Measurements from ENCODE around the gene ALDH3A2. TPM values are rescaled to one million over a fixed set of nuclear protein-coding genes. Genes with fewer than 3 reads are reported as not detected.
A peak's percentile ranks its signal among the peaks of the same experiment; 100 is the strongest.
"Not testable (repeated sequence)": the region's sequence is repeated elsewhere in the genome, so short reads cannot be mapped to it uniquely, and the experiment has no call there.

ALDH3A2 gene
- total and polyA plus RNA-seq, 2 experiments from 2014 or later, result 63.6 to 137 TPM

DNA sequence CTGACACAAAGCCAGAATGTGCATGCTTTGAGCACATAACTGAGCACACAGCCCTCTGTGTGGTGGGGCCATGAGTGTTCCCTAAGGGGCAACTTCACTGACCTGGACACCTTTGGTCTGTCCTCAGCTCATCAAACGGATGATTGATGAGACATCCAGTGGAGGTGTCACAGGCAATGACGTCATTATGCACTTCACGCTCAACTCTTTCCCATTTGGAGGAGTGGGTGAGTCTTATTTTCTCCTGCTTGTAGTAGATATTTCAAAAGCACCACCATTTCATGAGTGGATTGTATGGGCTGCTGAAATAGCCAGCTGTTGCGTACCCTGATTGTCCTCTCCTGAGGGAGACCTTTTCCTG, 16.2 kb downstream of the ALDH3A2 start:
- Histone ChIP-seq H3K4me1 (ENCODE audit: insufficient read depth) (peaks cover 5% of the 10 kb centered on the region), H3K27me3 (no peaks in the 10 kb centered on the region), H3K9me3 (ENCODE audit: low read depth) (no peaks in the 10 kb centered on the region), H3K27ac (no peak overlapping the region), H2AFZ (no peak overlapping the region), H3K9me2 (replicated peaks; ENCODE audit: insufficient read depth) (no peaks in the 10 kb centered on the region), H3K4me3 (no peak overlapping the region), H3K4me2 (no peak overlapping the region), H3K79me2 (peaks cover 8% of the 10 kb centered on the region), H4K20me1 (ENCODE audit: insufficient read depth, poor library complexity, severe bottlenecking) (no peaks in the 10 kb centered on the region), H3K36me3 (replicated peaks; ENCODE audit: insufficient read depth, low read depth) (peaks cover 3% of the 10 kb centered on the region)
- TF ChIP-seq, protein P1, sequence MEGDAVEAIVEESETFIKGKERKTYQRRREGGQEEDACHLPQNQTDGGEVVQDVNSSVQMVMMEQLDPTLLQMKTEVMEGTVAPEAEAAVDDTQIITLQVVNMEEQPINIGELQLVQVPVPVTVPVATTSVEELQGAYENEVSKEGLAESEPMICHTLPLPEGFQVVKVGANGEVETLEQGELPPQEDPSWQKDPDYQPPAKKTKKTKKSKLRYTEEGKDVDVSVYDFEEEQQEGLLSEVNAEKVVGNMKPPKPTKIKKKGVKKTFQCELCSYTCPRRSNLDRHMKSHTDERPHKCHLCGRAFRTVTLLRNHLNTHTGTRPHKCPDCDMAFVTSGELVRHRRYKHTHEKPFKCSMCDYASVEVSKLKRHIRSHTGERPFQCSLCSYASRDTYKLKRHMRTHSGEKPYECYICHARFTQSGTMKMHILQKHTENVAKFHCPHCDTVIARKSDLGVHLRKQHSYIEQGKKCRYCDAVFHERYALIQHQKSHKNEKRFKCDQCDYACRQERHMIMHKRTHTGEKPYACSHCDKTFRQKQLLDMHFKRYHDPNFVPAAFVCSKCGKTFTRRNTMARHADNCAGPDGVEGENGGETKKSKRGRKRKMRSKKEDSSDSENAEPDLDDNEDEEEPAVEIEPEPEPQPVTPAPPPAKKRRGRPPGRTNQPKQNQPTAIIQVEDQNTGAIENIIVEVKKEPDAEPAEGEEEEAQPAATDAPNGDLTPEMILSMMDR (IDR thresholded peaks at IDR 0.05; ENCODE audit: poor library complexity), result no peak
- TF ChIP-seq EZH2 (IDR thresholded peaks at IDR 0.05; ENCODE audit: borderline replicate concordance) (no peak), EZH2phosphoT487 (IDR thresholded peaks at IDR 0.05; ENCODE audit: low read depth, severe bottlenecking, unreplicated experiment) (no peak)
- WGBS (ENCODE audit: low lambda C conversion rate, missing lambda C conversion rate), result 92% methylated on average over 4 of the region's 4 CpGs
- no peak for DNase-seq (ENCODE audit: low spot score)

DNA sequence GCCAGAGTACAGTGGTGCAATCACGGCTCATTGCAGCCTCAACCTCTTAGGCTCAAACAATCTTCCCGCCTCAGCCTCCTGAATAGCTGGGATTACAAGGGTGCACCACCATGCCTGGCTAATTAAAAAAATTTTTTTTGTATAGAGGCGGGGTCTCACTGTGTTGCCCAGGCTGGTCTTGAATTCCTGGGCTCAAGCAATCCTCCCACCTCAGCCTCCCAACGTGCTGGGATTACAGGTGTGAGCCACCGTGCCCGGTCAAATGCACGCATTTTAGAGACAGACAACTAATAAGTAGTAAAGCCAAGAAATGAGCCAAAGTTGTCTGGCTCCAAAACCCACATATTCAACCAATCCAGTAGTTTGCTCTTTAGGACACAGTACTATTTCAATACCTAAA, 21.1 kb downstream of the ALDH3A2 start:
- not testable (repeated sequence) for H3K9me2 ChIP-seq (replicated peaks; ENCODE audit: insufficient read depth); H3K27ac ChIP-seq; H3K36me3 ChIP-seq (replicated peaks; ENCODE audit: insufficient read depth, low read depth); H3K4me2 ChIP-seq; H3K79me2 ChIP-seq; H3K9me3 ChIP-seq (ENCODE audit: low read depth); H4K20me1 ChIP-seq (ENCODE audit: insufficient read depth, poor library complexity, severe bottlenecking); H3K27me3 ChIP-seq; H3K4me3 ChIP-seq; DNase-seq (ENCODE audit: low spot score); H2AFZ ChIP-seq
- WGBS (ENCODE audit: low lambda C conversion rate, missing lambda C conversion rate), result 96% methylated on average over 7 of the region's 7 CpGs
- H3K4me1 ChIP-seq (ENCODE audit: insufficient read depth), result peaks cover 11% of the 10 kb centered on the region

DNA sequence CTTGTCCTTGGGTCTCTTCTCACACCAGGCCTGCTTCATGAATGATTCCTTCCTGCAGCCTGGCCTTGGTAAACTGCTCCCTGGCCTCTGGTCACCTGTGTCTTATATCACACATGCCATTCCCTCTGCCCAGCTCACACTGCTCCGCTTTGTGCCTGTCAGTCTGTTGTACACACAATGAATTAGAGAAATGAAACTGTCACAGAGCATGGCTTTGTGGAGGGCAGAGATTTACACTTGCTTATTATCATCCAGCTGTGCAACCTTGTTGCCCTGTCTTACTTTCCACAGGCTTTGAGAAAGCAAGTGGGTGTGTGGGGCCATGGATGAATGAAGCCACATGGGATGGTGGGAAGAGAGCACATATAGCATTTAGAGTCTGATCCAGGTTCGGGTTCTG, 22.4 kb downstream of the ALDH3A2 start:
- Histone ChIP-seq H4K20me1 (ENCODE audit: insufficient read depth, poor library complexity, severe bottlenecking) (no peaks in the 10 kb centered on the region), H3K4me1 (ENCODE audit: insufficient read depth) (peaks cover 11% of the 10 kb centered on the region), H3K4me2 (no peak overlapping the region), H3K4me3 (no peak overlapping the region), H3K9me2 (replicated peaks; ENCODE audit: insufficient read depth) (no peaks in the 10 kb centered on the region), H3K27ac (peak overlapping the region; percentile 79), H3K27me3 (no peaks in the 10 kb centered on the region), H3K9me3 (ENCODE audit: low read depth) (no peaks in the 10 kb centered on the region), H3K36me3 (replicated peaks; ENCODE audit: insufficient read depth, low read depth) (no peaks in the 10 kb centered on the region), H2AFZ (no peak overlapping the region), H3K79me2 (no peaks in the 10 kb centered on the region)
- TF ChIP-seq EZH2 (IDR thresholded peaks at IDR 0.05; ENCODE audit: borderline replicate concordance) (no peak), EZH2phosphoT487 (IDR thresholded peaks at IDR 0.05; ENCODE audit: low read depth, severe bottlenecking, unreplicated experiment) (no peak)
- TF ChIP-seq, protein P1 (IDR thresholded peaks at IDR 0.05; ENCODE audit: poor library complexity), result no peak
- DNase-seq (ENCODE audit: low spot score), result no peak
- WGBS (ENCODE audit: low lambda C conversion rate, missing lambda C conversion rate), result 95% methylated on average over 2 of the region's 2 CpGs

DNA sequence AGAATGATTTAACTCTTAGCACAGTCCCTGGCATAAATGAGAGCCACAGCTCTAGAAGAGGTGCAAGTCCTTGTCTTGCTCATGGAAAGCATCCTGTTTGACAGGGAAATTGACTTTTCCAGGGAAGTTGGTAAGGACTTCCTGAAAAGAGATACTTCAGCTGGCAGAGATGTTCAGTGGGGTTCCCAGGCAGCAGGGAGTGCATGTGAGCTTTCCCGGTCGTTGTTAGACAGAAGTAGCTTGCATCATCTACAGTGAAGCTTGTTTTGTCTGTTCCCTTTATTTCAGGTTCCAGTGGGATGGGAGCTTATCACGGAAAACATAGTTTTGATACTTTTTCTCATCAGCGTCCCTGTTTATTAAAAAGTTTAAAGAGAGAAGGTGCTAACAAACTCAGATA, 22.9 kb downstream of the ALDH3A2 start:
- peak overlapping the region; percentile 79 for H3K27ac ChIP-seq
- H3K9me2 ChIP-seq (replicated peaks; ENCODE audit: insufficient read depth), result no peaks in the 10 kb centered on the region
- H3K4me3 ChIP-seq, result no peak overlapping the region
- H3K9me3 ChIP-seq (ENCODE audit: low read depth), result no peaks in the 10 kb centered on the region
- no peaks in the 10 kb centered on the region for H3K79me2 ChIP-seq
- WGBS (ENCODE audit: low lambda C conversion rate, missing lambda C conversion rate), result 74% methylated on average over 4 of the region's 4 CpGs
- H3K4me2 ChIP-seq, result no peak overlapping the region
- peaks cover 11% of the 10 kb centered on the region for H3K4me1 ChIP-seq (ENCODE audit: insufficient read depth)
- no peak for TF ChIP-seq EZH2 (IDR thresholded peaks at IDR 0.05; ENCODE audit: borderline replicate concordance)
- no peak for TF ChIP-seq EZH2phosphoT487 (IDR thresholded peaks at IDR 0.05; ENCODE audit: low read depth, severe bottlenecking, unreplicated experiment)
- TF ChIP-seq, protein P1 (IDR thresholded peaks at IDR 0.05; ENCODE audit: poor library complexity), result no peak
- no peaks in the 10 kb centered on the region for H4K20me1 ChIP-seq (ENCODE audit: insufficient read depth, poor library complexity, severe bottlenecking)
- H3K27me3 ChIP-seq, result no peaks in the 10 kb centered on the region
- DNase-seq (ENCODE audit: low spot score), result no peak
- no peaks in the 10 kb centered on the region for H3K36me3 ChIP-seq (replicated peaks; ENCODE audit: insufficient read depth, low read depth)
- H2AFZ ChIP-seq, result no peak overlapping the region

Measured in hepatocyte (in vitro differentiated cells).